K562 (cell line): Measurements from ENCODE around the gene DLGAP1. TPM values are rescaled to one million over a fixed set of nuclear protein-coding genes. Genes with fewer than 3 reads are reported as not detected.

Experiments
- CEBPG ChIP-seq, 3 experiments: fragments of 200-800 bp in 1 of 3; sonication (Bioruptor generic) in 1 of 3; sonication (generic) in 1 of 3; formaldehyde crosslinking in 1 of 3; IDR thresholded peaks in 2 of 3; conservative IDR thresholded peaks in 1 of 3; 2 replicates each; pipeline versions ENCODE4 v1.6.1 to v1.8.0; 2016 to 2022; ENCODE audit warnings: missing compliant biosample characterization in 2 of 3, missing genetic modification characterization in 2 of 3, mild to moderate bottlenecking in 1 of 3, missing genetic modification reagents in 1 of 3
- FOXA3 ChIP-seq, 2 experiments: fragments of 450-650 bp in 1 of 2; sonication (generic) in 1 of 2; formaldehyde crosslinking; IDR thresholded peaks in 1 of 2; conservative IDR thresholded peaks in 1 of 2; 2 replicates each; pipeline versions ENCODE4 v1.4.0 to v1.8.0; 2020 to 2022; ENCODE audit warnings: mild to moderate bottlenecking in 2 of 2, missing genetic modification reagents in 1 of 2
- GABPB2 ChIP-seq: fragments of 250-450 bp; sonication (Bioruptor Pico); conservative IDR thresholded peaks from 2 replicates; pipeline ENCODE4 v1.5.1; 2021; ENCODE audit warnings: mild to moderate bottlenecking
- IFI16 ChIP-seq: fragments of 250-450 bp; sonication (Bioruptor Pico); IDR thresholded peaks from 2 replicates; pipeline ENCODE4 v2.1.2; 2022; ENCODE audit warnings: mild to moderate bottlenecking, inconsistent platforms
- PCBP2 ChIP-seq: fragments of 200-400 bp; formaldehyde crosslinking; IDR thresholded peaks from 2 replicates; pipeline ENCODE4 v1.6.1; 2018; ENCODE audit warnings: low read length, low read depth, mild to moderate bottlenecking, moderate library complexity; ENCODE audit not compliant: poor library complexity, severe bottlenecking
- SIN3A ChIP-seq, 2 experiments: fragments of 150-350 bp in 1 of 2; IDR thresholded peaks; 2 replicates each; pipeline ENCODE4 v1.6.1; 2011 to 2016; ENCODE audit warnings: borderline replicate concordance in 2 of 2, low read depth in 2 of 2, low read length in 2 of 2, mild to moderate bottlenecking in 2 of 2, moderate library complexity in 2 of 2; ENCODE audit not compliant: control insufficient read depth in 1 of 2
- SREBF2 ChIP-seq: sonication (generic); formaldehyde crosslinking; IDR thresholded peaks from 2 replicates; pipeline ENCODE4 v1.4.0; 2020; ENCODE audit warnings: mild to moderate bottlenecking, missing genetic modification reagents
- USF1 ChIP-seq: sonication (generic); formaldehyde crosslinking; IDR thresholded peaks from 2 replicates; pipeline ENCODE4 v1.9.0; 2022; ENCODE audit warnings: mild to moderate bottlenecking, missing genetic modification reagents
- ZNF224 ChIP-seq: sonication (generic); formaldehyde crosslinking; IDR thresholded peaks from 2 replicates; pipeline ENCODE4 v1.8.0; 2022; ENCODE audit warnings: mild to moderate bottlenecking, missing genetic modification reagents
- ZNF41 ChIP-seq: fragments of 250-450 bp; sonication (Bioruptor Pico); conservative IDR thresholded peaks from 2 replicates; pipeline ENCODE4 v1.4.0; 2020; ENCODE audit warnings: mild to moderate bottlenecking
- ZNF592 ChIP-seq: fragments of 450-650 bp; IDR thresholded peaks from 2 replicates; pipeline ENCODE4 v1.6.1; 2017; ENCODE audit warnings: antibody characterized with exemption, mild to moderate bottlenecking
- ZNF644 ChIP-seq: fragments of 200-800 bp; sonication (Bioruptor generic); IDR thresholded peaks from 2 replicates; pipeline ENCODE4 v1.6.1; 2016; ENCODE audit warnings: low read depth, missing genetic modification characterization, missing compliant biosample characterization
- ZNF717 ChIP-seq: fragments of 250-450 bp; sonication (Bioruptor Pico); IDR thresholded peaks from 2 replicates; pipeline ENCODE4 v1.5.0; 2021
- polyA plus RNA-seq, 8 experiments: library from polyadenylated mRNA; depleted of rRNA in 4 of 8; stranded (reverse) in 5 of 8; unstranded in 3 of 8; fragments of >200 nt; fragmentation: Nextera tagmentation in 2 of 8; fragmentation: Illumina TruSeq in 1 of 8; extraction: Ambion mirVana in 2 of 8; extraction: Trizol in 1 of 8; gene quantifications; 2 replicates each; pipeline versions ENCODE4 v1.2.1 to v1.2.3, GENCODE V29; 2011 to 2014; ENCODE audit warnings: inconsistent platforms in 1 of 8, missing spikeins in 1 of 8
- total RNA-seq, 7 experiments: library from RNA; depleted of rRNA in 6 of 7; stranded (reverse); fragments of >200 nt in 6 of 7; fragmentation: Illumina TruSeq in 2 of 7; extraction: Trizol in 2 of 7; gene quantifications; 2 replicates each; pipeline versions ENCODE4 v1.2.1 to v1.2.3, GENCODE V29; 2011 to 2021; ENCODE audit warnings: low replicate concordance in 1 of 7
- TF ChIP-seq, protein P1 (sequence below): fragments of 450-650 bp; IDR thresholded peaks from one replicate; pipeline ENCODE4 v1.6.1; 2018; ENCODE audit warnings: mild to moderate bottlenecking, moderate library complexity; ENCODE audit not compliant: partially characterized antibody
- TF ChIP-seq, protein P2 (sequence below): fragments of 450-650 bp; formaldehyde crosslinking; IDR thresholded peaks from 2 replicates; pipeline ENCODE4 v1.4.0; 2022; ENCODE audit warnings: missing genetic modification characterization

Gene DLGAP1
- total and polyA plus RNA-seq, 9 of the 15 experiments (the other 6 are each of a cell fraction or from before 2014, with no cell fraction given), result 0.04 to 0.22 (median 0.08) TPM

DNA sequence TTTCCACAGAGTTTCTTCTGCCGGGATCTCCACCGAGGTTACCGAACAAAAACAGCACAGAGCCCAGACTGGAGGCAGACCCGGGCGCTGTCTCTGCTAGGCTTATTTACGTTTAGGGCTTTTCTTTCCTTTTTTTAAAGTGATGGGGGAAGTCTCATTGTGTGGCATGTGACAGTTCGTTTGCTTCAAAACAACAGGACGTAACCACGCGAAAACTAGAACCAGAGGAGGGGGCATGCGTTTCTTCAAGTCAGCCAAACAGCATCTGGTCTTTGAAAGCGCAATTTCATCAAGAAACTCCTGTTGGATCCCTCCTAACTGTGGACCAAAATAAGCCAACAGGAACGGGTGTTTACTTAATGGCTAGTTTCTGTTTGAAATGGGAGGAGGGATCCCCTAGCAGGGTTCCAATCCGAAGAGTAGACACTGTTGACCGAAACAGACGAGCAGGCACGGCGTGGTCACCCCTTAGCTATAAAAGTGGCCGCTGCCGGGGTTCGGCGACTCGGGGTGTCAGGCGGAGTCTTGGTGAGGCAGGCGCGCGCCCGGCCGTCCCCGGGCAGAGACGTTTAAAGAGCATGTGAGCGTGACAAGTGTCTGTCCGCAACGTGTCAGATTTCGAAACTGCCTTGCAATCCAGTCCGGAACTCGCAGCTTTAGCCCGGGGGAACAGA lies 1006.1 kb downstream of the DLGAP1 start (continued):
- TF ChIP-seq ZNF592 (no peak), SREBF2 (CRISPR knock-in tag) (no peak), ZNF644 (no peak), GABPB2 (CRISPR knock-in tag) (no peak; the same call in 1 of the 2 replicates), IFI16 (CRISPR knock-in tag) (no peak), SIN3A (IDR thresholded peaks at IDR 0.05; ENCODE audit: borderline replicate concordance in 2 of 2, control insufficient read depth in 1 of 2, low read depth in 2 of 2, low read length in 2 of 2) (peak in 1 of 2 experiments; percentile 39; a peak in 2 of 4 replicates), ZNF41 (CRISPR knock-in tag) (no peak), PCBP2 (no peak), ZNF717 (CRISPR knock-in tag) (peak; percentile 81; the same call in 1 of the 2 replicates), FOXA3 (CRISPR knock-in tag; conservative IDR thresholded peaks at IDR 0.05 in 1 of 2, IDR thresholded peaks at IDR 0.05 in 1 of 2) (peak; percentile 76 to 95), USF1 (CRISPR knock-in tag) (peak; percentile 47; the same call in 1 of the 2 replicates), CEBPG (CRISPR knock-in tag; IDR thresholded peaks at IDR 0.05) (peak; percentile 78), CEBPG (tag; conservative IDR thresholded peaks at IDR 0.05 in 1 of 2, IDR thresholded peaks at IDR 0.05 in 1 of 2) (peak in 1 of 2 experiments; percentile 78; a peak in 2 of 4 replicates), ZNF224 (CRISPR knock-in tag) (no peak)
- TF ChIP-seq, protein P1, sequence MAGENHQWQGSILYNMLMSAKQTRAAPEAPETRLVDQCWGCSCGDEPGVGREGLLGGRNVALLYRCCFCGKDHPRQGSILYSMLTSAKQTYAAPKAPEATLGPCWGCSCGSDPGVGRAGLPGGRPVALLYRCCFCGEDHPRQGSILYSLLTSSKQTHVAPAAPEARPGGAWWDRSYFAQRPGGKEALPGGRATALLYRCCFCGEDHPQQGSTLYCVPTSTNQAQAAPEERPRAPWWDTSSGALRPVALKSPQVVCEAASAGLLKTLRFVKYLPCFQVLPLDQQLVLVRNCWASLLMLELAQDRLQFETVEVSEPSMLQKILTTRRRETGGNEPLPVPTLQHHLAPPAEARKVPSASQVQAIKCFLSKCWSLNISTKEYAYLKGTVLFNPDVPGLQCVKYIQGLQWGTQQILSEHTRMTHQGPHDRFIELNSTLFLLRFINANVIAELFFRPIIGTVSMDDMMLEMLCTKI, result no peak
- TF ChIP-seq, protein P2, sequence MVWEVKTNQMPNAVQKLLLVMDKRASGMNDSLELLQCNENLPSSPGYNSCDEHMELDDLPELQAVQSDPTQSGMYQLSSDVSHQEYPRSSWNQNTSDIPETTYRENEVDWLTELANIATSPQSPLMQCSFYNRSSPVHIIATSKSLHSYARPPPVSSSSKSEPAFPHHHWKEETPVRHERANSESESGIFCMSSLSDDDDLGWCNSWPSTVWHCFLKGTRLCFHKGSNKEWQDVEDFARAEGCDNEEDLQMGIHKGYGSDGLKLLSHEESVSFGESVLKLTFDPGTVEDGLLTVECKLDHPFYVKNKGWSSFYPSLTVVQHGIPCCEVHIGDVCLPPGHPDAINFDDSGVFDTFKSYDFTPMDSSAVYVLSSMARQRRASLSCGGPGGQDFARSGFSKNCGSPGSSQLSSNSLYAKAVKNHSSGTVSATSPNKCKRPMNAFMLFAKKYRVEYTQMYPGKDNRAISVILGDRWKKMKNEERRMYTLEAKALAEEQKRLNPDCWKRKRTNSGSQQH (CRISPR knock-in tag), result no peak; the same call in 1 of the 2 replicates
